NB4 (cell line): ENCODE measurements around the gene RFFL.

Experiments used
- POLR2A ChIP-seq: IDR thresholded peaks from 2 replicates; pipeline ENCODE4 v1.6.1; 2011; ENCODE audit warnings: mild to moderate bottlenecking; ENCODE audit not compliant: insufficient read length; ENCODE audit errors: extremely low read depth
- TF ChIP-seq, protein P1 (sequence below): IDR thresholded peaks from one replicate; pipeline ENCODE4 v1.5.1; 2012; ENCODE audit warnings: low read depth, low read length

DNA sequence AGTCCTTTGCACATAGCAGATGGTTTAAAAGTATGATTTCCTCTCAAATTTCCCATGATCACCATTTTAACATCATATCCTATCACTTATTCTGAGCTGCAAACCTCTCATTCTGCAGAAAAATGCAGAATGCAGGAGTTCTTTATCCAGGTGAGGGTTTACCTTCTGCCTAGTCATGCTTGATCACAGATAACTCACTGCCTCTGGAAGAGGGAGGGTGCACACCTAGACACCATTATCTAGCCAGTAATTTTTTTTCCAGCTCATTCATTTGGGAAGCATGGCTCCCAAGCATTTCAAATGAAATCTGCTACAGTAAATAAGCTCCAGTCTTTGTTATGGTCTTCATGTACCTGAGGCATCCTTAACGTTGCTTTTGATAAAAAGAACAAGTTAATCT, 38.0 kb downstream of the RFFL start:
- TF ChIP-seq, protein P1, sequence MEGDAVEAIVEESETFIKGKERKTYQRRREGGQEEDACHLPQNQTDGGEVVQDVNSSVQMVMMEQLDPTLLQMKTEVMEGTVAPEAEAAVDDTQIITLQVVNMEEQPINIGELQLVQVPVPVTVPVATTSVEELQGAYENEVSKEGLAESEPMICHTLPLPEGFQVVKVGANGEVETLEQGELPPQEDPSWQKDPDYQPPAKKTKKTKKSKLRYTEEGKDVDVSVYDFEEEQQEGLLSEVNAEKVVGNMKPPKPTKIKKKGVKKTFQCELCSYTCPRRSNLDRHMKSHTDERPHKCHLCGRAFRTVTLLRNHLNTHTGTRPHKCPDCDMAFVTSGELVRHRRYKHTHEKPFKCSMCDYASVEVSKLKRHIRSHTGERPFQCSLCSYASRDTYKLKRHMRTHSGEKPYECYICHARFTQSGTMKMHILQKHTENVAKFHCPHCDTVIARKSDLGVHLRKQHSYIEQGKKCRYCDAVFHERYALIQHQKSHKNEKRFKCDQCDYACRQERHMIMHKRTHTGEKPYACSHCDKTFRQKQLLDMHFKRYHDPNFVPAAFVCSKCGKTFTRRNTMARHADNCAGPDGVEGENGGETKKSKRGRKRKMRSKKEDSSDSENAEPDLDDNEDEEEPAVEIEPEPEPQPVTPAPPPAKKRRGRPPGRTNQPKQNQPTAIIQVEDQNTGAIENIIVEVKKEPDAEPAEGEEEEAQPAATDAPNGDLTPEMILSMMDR = no peak
- TF ChIP-seq POLR2A = no peak
